ENCODE results near the gene LMBR1.
"Not testable (repeated sequence)": the region's sequence is repeated elsewhere in the genome, so short reads cannot be mapped to it uniquely, and the experiment has no call there.

LMBR1 gene

GRCh38 chr7:156702399-156702798 is 190.6 kb downstream of the LMBR1 start:
- no peak overlapping the region for H3K4me3 ChIP-seq (ENCODE audit: low read depth in 1 of 2, low read length in 1 of 2)
- TF ChIP-seq CTCF (IDR thresholded peaks at IDR 0.05): no peak

GRCh38 chr7:156701787-156702186 is 191.2 kb downstream of the LMBR1 start:
- not testable (repeated sequence) for H3K4me1 ChIP-seq (ENCODE audit: control insufficient read depth in 1 of 2, insufficient read depth in 1 of 2, low read depth in 1 of 2, low read length in 1 of 2); H3K27ac ChIP-seq; H3K27me3 ChIP-seq; H3K36me3 ChIP-seq; H3K4me3 ChIP-seq (ENCODE audit: low read depth in 1 of 2, low read length in 1 of 2); H3K9me3 ChIP-seq

More at GRCh38 chr7:156702399-156702798, 190.6 kb downstream of the LMBR1 start:
- Histone ChIP-seq H3K4me1 (ENCODE audit: control insufficient read depth in 1 of 2, insufficient read depth in 1 of 2, low read depth in 1 of 2, low read length in 1 of 2) (no peaks in the 10 kb centered on the region), H3K36me3 (no peaks in the 10 kb centered on the region), H3K27ac (no peak overlapping the region), H3K27me3 (no peaks in the 10 kb centered on the region), H3K9me3 (no peaks in the 10 kb centered on the region)

GRCh38 chr7:156698512-156698911 is 194.5 kb downstream of the LMBR1 start:
- not testable (repeated sequence) for H3K4me3 ChIP-seq (ENCODE audit: low read depth in 1 of 2, low read length in 1 of 2); H3K27ac ChIP-seq; H3K27me3 ChIP-seq; H3K36me3 ChIP-seq; H3K4me1 ChIP-seq (ENCODE audit: control insufficient read depth in 1 of 2, insufficient read depth in 1 of 2, low read depth in 1 of 2, low read length in 1 of 2); H3K9me3 ChIP-seq

GRCh38 chr7:156697283-156697682 is 195.7 kb downstream of the LMBR1 start:
- H3K36me3 ChIP-seq; H3K27me3 ChIP-seq; H3K4me3 ChIP-seq (ENCODE audit: low read depth in 1 of 2, low read length in 1 of 2); H3K9me3 ChIP-seq; H3K4me1 ChIP-seq (ENCODE audit: control insufficient read depth in 1 of 2, insufficient read depth in 1 of 2, low read depth in 1 of 2, low read length in 1 of 2); H3K27ac ChIP-seq: not testable (repeated sequence)

GRCh38 chr7:156693627-156694026 is 199.4 kb downstream of the LMBR1 start:
- Histone ChIP-seq H3K36me3 (no peaks in the 10 kb centered on the region), H3K9me3 (no peaks in the 10 kb centered on the region), H3K4me3 (ENCODE audit: low read depth in 1 of 2, low read length in 1 of 2) (no peak overlapping the region), H3K27me3 (no peaks in the 10 kb centered on the region), H3K27ac (no peak overlapping the region), H3K4me1 (ENCODE audit: control insufficient read depth in 1 of 2, insufficient read depth in 1 of 2, low read depth in 1 of 2, low read length in 1 of 2) (no peaks in the 10 kb centered on the region)
- TF ChIP-seq CTCF (IDR thresholded peaks at IDR 0.05): no peak

GRCh38 chr7:156692849-156693248 is 200.1 kb downstream of the LMBR1 start:
- TF ChIP-seq CTCF (IDR thresholded peaks at IDR 0.05): no peak
- H3K36me3 ChIP-seq: no peaks in the 10 kb centered on the region
- no peaks in the 10 kb centered on the region for H3K9me3 ChIP-seq
- no peaks in the 10 kb centered on the region for H3K27me3 ChIP-seq
- no peaks in the 10 kb centered on the region for H3K4me1 ChIP-seq (ENCODE audit: control insufficient read depth in 1 of 2, insufficient read depth in 1 of 2, low read depth in 1 of 2, low read length in 1 of 2)
- H3K27ac ChIP-seq: no peak overlapping the region
- no peak overlapping the region for H3K4me3 ChIP-seq (ENCODE audit: low read depth in 1 of 2, low read length in 1 of 2)

- no peaks in the 10 kb centered on the region for H3K4me1 ChIP-seq (ENCODE audit: control insufficient read depth in 1 of 2, insufficient read depth in 1 of 2, low read depth in 1 of 2, low read length in 1 of 2)
- no peak overlapping the region for H3K27ac ChIP-seq
- H3K4me3 ChIP-seq (ENCODE audit: low read depth in 1 of 2, low read length in 1 of 2): no peak overlapping the region
- H3K9me3 ChIP-seq: no peaks in the 10 kb centered on the region
- no peak for TF ChIP-seq CTCF (IDR thresholded peaks at IDR 0.05)
- H3K27me3 ChIP-seq: no peaks in the 10 kb centered on the region
- H3K36me3 ChIP-seq: no peaks in the 10 kb centered on the region
Measured at GRCh38 chr7:156691764-156692163, 201.2 kb downstream of the LMBR1 start.
